Neural progenitor cell (in vitro differentiated cells): Measurements from ENCODE around the gene NOPCHAP1.

ENCODE experiments used
- EZH2 ChIP-seq: fragments of 200-600 bp; sonication (generic); IDR thresholded peaks from 2 replicates; pipeline ENCODE4 v1.6.1; 2017; ENCODE audit warnings: antibody characterized with exemption, mild to moderate bottlenecking, moderate library complexity
- EZH2phosphoT487 ChIP-seq: fragments of 200-600 bp; sonication (generic); IDR thresholded peaks from 2 replicates; pipeline ENCODE4 v1.6.1; 2017; ENCODE audit warnings: antibody characterized with exemption
- TF ChIP-seq, protein P1 (sequence below): fragments of 200-600 bp; sonication (generic); IDR thresholded peaks from 2 replicates; pipeline ENCODE4 v1.5.1; 2017; ENCODE audit warnings: antibody characterized with exemption, mild to moderate bottlenecking

DNA sequence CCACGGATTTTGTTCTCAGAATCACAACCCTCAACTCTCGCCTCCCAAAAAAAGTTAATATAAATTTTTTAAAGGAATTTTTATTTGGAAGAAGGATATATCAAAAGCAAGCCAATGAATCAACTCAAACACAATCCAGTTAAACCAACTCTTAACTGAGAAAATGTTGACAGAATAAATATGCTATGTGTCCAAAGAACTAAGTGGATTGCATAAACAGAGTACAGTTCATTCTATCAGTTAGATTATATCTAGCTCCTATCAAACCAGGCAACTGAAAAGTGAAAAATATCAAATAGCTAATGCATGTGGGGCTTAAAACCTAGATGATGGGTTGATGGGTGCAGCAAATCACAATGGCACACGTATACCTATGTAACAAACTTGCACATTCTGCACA, 44.7 kb upstream of the NOPCHAP1 start:
- TF ChIP-seq, protein P1, sequence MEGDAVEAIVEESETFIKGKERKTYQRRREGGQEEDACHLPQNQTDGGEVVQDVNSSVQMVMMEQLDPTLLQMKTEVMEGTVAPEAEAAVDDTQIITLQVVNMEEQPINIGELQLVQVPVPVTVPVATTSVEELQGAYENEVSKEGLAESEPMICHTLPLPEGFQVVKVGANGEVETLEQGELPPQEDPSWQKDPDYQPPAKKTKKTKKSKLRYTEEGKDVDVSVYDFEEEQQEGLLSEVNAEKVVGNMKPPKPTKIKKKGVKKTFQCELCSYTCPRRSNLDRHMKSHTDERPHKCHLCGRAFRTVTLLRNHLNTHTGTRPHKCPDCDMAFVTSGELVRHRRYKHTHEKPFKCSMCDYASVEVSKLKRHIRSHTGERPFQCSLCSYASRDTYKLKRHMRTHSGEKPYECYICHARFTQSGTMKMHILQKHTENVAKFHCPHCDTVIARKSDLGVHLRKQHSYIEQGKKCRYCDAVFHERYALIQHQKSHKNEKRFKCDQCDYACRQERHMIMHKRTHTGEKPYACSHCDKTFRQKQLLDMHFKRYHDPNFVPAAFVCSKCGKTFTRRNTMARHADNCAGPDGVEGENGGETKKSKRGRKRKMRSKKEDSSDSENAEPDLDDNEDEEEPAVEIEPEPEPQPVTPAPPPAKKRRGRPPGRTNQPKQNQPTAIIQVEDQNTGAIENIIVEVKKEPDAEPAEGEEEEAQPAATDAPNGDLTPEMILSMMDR = no peak
- no peak for TF ChIP-seq EZH2phosphoT487
- no peak for TF ChIP-seq EZH2
